Gastrocnemius medialis (tissue), 4 donors: ENCODE data around the gene MTG2.

Experiments
- CTCF ChIP-seq, 5 experiments: fragments of 450-650 bp in 3 of 5; fragments of 200-600 bp in 2 of 5; sonication (generic) in 2 of 5; IDR thresholded peaks in 4 of 5; conservative IDR thresholded peaks in 1 of 5; 1 replicate in 4 of 5; 2 replicates in 1 of 5; pipeline ENCODE4 v1.5.1; 2016 to 2019; ENCODE audit warnings: antibody characterized with exemption in 5 of 5, mild to moderate bottlenecking in 3 of 5, moderate library complexity in 3 of 5
- POLR2A ChIP-seq, 2 donors: fragments of 450-650 bp; IDR thresholded peaks; one replicate each; pipeline ENCODE4 v1.6.1; 2017; ENCODE audit warnings: antibody characterized with exemption in 2 of 2, mild to moderate bottlenecking in 2 of 2, moderate library complexity in 2 of 2

- TF ChIP-seq CTCF (IDR thresholded peaks at IDR 0.05 in 4 of 5, conservative IDR thresholded peaks at IDR 0.05 in 1 of 5) (no peak), POLR2A (IDR thresholded peaks at IDR 0.05) (no peak)
Measured at GRCh38 chr20:62181808-62182207, 1.0 kb upstream of the MTG2 start.
